Progenitor cell of endocrine pancreas (in vitro differentiated cells): ENCODE results near the gene BPIFB4. TPM values are rescaled to one million over a fixed set of nuclear protein-coding genes. Genes with fewer than 3 reads are reported as not detected.
"Not testable (repeated sequence)": the region's sequence is repeated elsewhere in the genome, so short reads cannot be mapped to it uniquely, and the experiment has no call there.

ENCODE experiments used
- DNase-seq: peaks from one replicate; pipeline ENCODE4 v3.0.0; 2021; ENCODE audit warnings: low spot score; ENCODE audit not compliant: unreplicated experiment
- H3K27ac Mint-ChIP-seq: 2 replicates; pipeline ENCODE4 v1.8.0; 2021; ENCODE audit warnings: mild to moderate bottlenecking, moderate library complexity, mixed read lengths
- H3K27me3 Mint-ChIP-seq: 2 replicates; pipeline ENCODE4 v1.8.0; 2021; ENCODE audit warnings: mixed read lengths
- H3K36me3 Mint-ChIP-seq: 2 replicates; pipeline ENCODE4 v1.8.0; 2022; ENCODE audit warnings: mixed read lengths; ENCODE audit not compliant: insufficient read depth
- H3K4me1 Mint-ChIP-seq: 2 replicates; pipeline ENCODE4 v1.8.0; 2021; ENCODE audit warnings: low read depth, mixed read lengths
- H3K4me3 Mint-ChIP-seq: 2 replicates; pipeline ENCODE4 v1.8.0; 2021; ENCODE audit warnings: low read depth, mild to moderate bottlenecking, moderate library complexity, mixed read lengths
- H3K9me3 Mint-ChIP-seq: 2 replicates; pipeline ENCODE4 v1.8.0; 2021; ENCODE audit warnings: low read depth, mixed read lengths
- CTCF ChIP-seq: fragments of 200-600 bp; sonication (generic); IDR thresholded peaks from one replicate; pipeline ENCODE4 v1.5.0; 2021; ENCODE audit warnings: antibody characterized with exemption, mild to moderate bottlenecking; ENCODE audit not compliant: unreplicated experiment
- total RNA-seq: library from RNA; stranded (reverse); gene quantifications from 2 replicates; pipeline ENCODE4 v1.2.1, GENCODE V29; 2021

BPIFB4 gene
- total RNA-seq, 1 donor from 2014 or later: not detected

- peaks cover 14% of the 10 kb centered on the region for H3K27me3 Mint-ChIP-seq
- TF ChIP-seq CTCF: no peak
- peaks cover 13% of the 10 kb centered on the region for H3K4me1 Mint-ChIP-seq
- no peaks in the 10 kb centered on the region for H3K36me3 Mint-ChIP-seq
- no peak for DNase-seq
- H3K9me3 Mint-ChIP-seq: no peaks in the 10 kb centered on the region
- no peak overlapping the region for H3K4me3 Mint-ChIP-seq
- H3K27ac Mint-ChIP-seq: no peak overlapping the region
These were observed 24.1 kb downstream of the BPIFB4 start for GRCh38 chr20:33103556-33103955.

GRCh38 chr20:33104336-33104735 lies 24.9 kb downstream of the BPIFB4 start:
- no peak overlapping the region for H3K4me3 Mint-ChIP-seq
- H3K27me3 Mint-ChIP-seq: peaks cover 14% of the 10 kb centered on the region
- no peak for TF ChIP-seq CTCF
- H3K27ac Mint-ChIP-seq: no peak overlapping the region
- peaks cover 13% of the 10 kb centered on the region for H3K4me1 Mint-ChIP-seq
- no peaks in the 10 kb centered on the region for H3K36me3 Mint-ChIP-seq
- H3K9me3 Mint-ChIP-seq: no peaks in the 10 kb centered on the region
- DNase-seq: no peak

GRCh38 chr20:33105316-33105924 lies 26.0 kb downstream of the BPIFB4 start:
- peaks cover 14% of the 10 kb centered on the region for H3K27me3 Mint-ChIP-seq
- peaks cover 13% of the 10 kb centered on the region for H3K4me1 Mint-ChIP-seq
- no peak overlapping the region for H3K4me3 Mint-ChIP-seq
- H3K9me3 Mint-ChIP-seq: no peaks in the 10 kb centered on the region
- H3K36me3 Mint-ChIP-seq: no peaks in the 10 kb centered on the region
- TF ChIP-seq CTCF: no peak
- DNase-seq: no peak
- peak overlapping the region; percentile 45 for H3K27ac Mint-ChIP-seq

- H3K27me3 Mint-ChIP-seq: peaks cover 14% of the 10 kb centered on the region
- peak; percentile 39 for DNase-seq
- H3K9me3 Mint-ChIP-seq, H3K4me3 Mint-ChIP-seq, H3K36me3 Mint-ChIP-seq: not testable (repeated sequence)
- H3K4me1 Mint-ChIP-seq: peaks cover 13% of the 10 kb centered on the region
- H3K27ac Mint-ChIP-seq: peak overlapping the region; percentile 45
These were observed 26.7 kb downstream of the BPIFB4 start for GRCh38 chr20:33106058-33106620.

DNA sequence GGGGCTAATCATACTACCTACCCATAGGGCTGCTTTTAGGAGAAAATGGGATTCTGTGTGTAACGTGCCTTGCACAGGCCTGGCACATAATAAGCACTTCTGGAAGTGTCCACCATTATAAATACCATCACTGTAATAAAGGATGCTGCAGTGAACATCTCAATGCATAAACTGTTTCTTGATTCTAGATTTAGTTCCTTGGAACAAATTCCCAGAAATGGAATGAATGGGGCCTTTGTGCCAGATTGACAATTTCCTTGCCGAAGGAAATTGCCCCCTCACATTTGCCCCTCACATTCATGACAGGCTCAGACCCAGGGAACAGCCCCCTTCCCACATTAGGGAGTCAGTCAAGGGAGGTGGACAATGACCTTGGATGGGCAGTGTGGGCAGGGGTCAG lies 29.2 kb downstream of the BPIFB4 start:
- peaks cover 6% of the 10 kb centered on the region for H3K9me3 Mint-ChIP-seq
- no peak for DNase-seq
- TF ChIP-seq CTCF: no peak
- H3K36me3 Mint-ChIP-seq: no peaks in the 10 kb centered on the region
- H3K27ac Mint-ChIP-seq: no peak overlapping the region
- H3K4me1 Mint-ChIP-seq: peaks cover 15% of the 10 kb centered on the region
- no peak overlapping the region for H3K4me3 Mint-ChIP-seq
- peaks cover 7% of the 10 kb centered on the region for H3K27me3 Mint-ChIP-seq
